Lower leg skin (tissue), 3 donors: ENCODE results near the gene LRRC63.

Source experiments
- CTCF ChIP-seq, 3 donors: fragments of 450-650 bp; IDR thresholded peaks; one replicate each; pipeline ENCODE4 v1.5.1; 2016; ENCODE audit warnings: antibody characterized with exemption in 3 of 3, mild to moderate bottlenecking in 3 of 3, moderate library complexity in 2 of 3
- POLR2A ChIP-seq, 2 donors: fragments of 450-650 bp; IDR thresholded peaks; one replicate each; pipeline ENCODE4 v1.6.1; 2016 to 2017; ENCODE audit warnings: antibody characterized with exemption in 2 of 2, mild to moderate bottlenecking in 1 of 2, moderate library complexity in 1 of 2

- TF ChIP-seq CTCF (IDR thresholded peaks at IDR 0.05) (no peak), POLR2A (IDR thresholded peaks at IDR 0.05) (no peak)
These were observed 113.2 kb downstream of the LRRC63 start for GRCh38 chr13:46324976-46325375.
